Thoracic aorta (tissue), 2 donors: Measurements from ENCODE around the gene XRCC4. TPM values are rescaled to one million over a fixed set of nuclear protein-coding genes. Genes with fewer than 3 reads are reported as not detected.

ENCODE experiments used
- ATAC-seq: fragments of 150-250 bp; one replicate; pipeline ENCODE4 v1.8.0; 2017; ENCODE audit warnings: low read depth; ENCODE audit not compliant: insufficient number of reproducible peaks, low FRiP score
- DNase-seq: peaks from one replicate; pipeline ENCODE4 v3.0.0-alpha.2; 2020; ENCODE audit warnings: low spot score
- H3K27ac ChIP-seq, 2 donors: fragments of 200-600 bp; sonication (generic); 1 replicate in 1 of 2; 2 replicates in 1 of 2; pipeline ENCODE4 v1.5.1; 2016; ENCODE audit warnings: mild to moderate bottlenecking in 2 of 2, moderate library complexity in 2 of 2
- H3K27me3 ChIP-seq: fragments of 200-600 bp; sonication (generic); replicated peaks from 2 replicates; pipeline ENCODE4 v1.6.0; 2016; ENCODE audit warnings: mild to moderate bottlenecking; ENCODE audit not compliant: insufficient read depth
- H3K36me3 ChIP-seq: fragments of 200-600 bp; sonication (generic); one replicate; pipeline ENCODE4 v1.5.1; 2016
- H3K4me1 ChIP-seq, 2 donors: fragments of 200-600 bp; sonication (generic); 1 replicate in 1 of 2; 2 replicates in 1 of 2; pipeline versions ENCODE4 v1.5.1 to v1.6.0; 2016; ENCODE audit warnings: low read depth in 2 of 2, mild to moderate bottlenecking in 1 of 2; ENCODE audit not compliant: control insufficient read depth in 1 of 2
- H3K4me3 ChIP-seq: fragments of 200-600 bp; sonication (generic); 2 replicates; pipeline ENCODE4 v1.5.1; 2016; ENCODE audit warnings: mild to moderate bottlenecking
- H3K9me3 ChIP-seq: fragments of 200-600 bp; sonication (generic); 2 replicates; pipeline ENCODE4 v1.5.1; 2016
- CTCF ChIP-seq: fragments of 200-600 bp; sonication (generic); IDR thresholded peaks from one replicate; pipeline ENCODE4 v1.5.1; 2019; ENCODE audit warnings: antibody characterized with exemption
- total RNA-seq, 2 donors: library from RNA; depleted of rRNA; stranded (reverse); fragments of >200 nt; gene quantifications; one replicate each; pipeline versions ENCODE4 v1.1.0 to v1.2.3, GENCODE V29; 2016

Gene XRCC4
- total RNA-seq, 2 donors from 2014 or later: 7.8 to 11.1 TPM

- Histone ChIP-seq H3K36me3 (no peaks in the 10 kb centered on the region), H3K9me3 (no peaks in the 10 kb centered on the region), H3K4me3 (no peak overlapping the region), H3K27me3 (no peaks in the 10 kb centered on the region), H3K4me1 (peaks cover 0 to 3% of the 10 kb centered on the region in 2 donors), H3K27ac (no peak overlapping the region)
- no peak for DNase-seq
- TF ChIP-seq CTCF: no peak
- ATAC-seq: no peak
Measured at GRCh38 chr5:83265318-83265717, 188.0 kb downstream of the XRCC4 start.

GRCh38 chr5:83270311-83270710 is 193.0 kb downstream of the XRCC4 start:
- Histone ChIP-seq H3K27ac (no peak overlapping the region), H3K4me3 (no peak overlapping the region), H3K36me3 (no peaks in the 10 kb centered on the region), H3K4me1 (peaks cover 0 to 2% of the 10 kb centered on the region in 2 donors), H3K27me3 (no peaks in the 10 kb centered on the region), H3K9me3 (peaks cover 2% of the 10 kb centered on the region)
- no peak for TF ChIP-seq CTCF
- ATAC-seq (no peak), DNase-seq (no peak)

- no peak for DNase-seq
- ATAC-seq: no peak
- Histone ChIP-seq H3K4me1 (peaks cover 0 to 9% of the 10 kb centered on the region in 2 donors), H3K36me3 (no peaks in the 10 kb centered on the region), H3K27ac (no peak overlapping the region), H3K4me3 (no peak overlapping the region), H3K27me3 (no peaks in the 10 kb centered on the region), H3K9me3 (peaks cover 2% of the 10 kb centered on the region)
- TF ChIP-seq CTCF: no peak
Measured at GRCh38 chr5:83277154-83277553, 199.8 kb downstream of the XRCC4 start.

GRCh38 chr5:83277953-83278352 is 200.6 kb downstream of the XRCC4 start:
- Histone ChIP-seq H3K4me3 (no peak overlapping the region), H3K4me1 (peaks cover 0 to 10% of the 10 kb centered on the region in 2 donors), H3K36me3 (no peaks in the 10 kb centered on the region), H3K27me3 (no peaks in the 10 kb centered on the region), H3K27ac (no peak overlapping the region), H3K9me3 (peaks cover 2% of the 10 kb centered on the region)
- TF ChIP-seq CTCF: no peak
- ATAC-seq (no peak), DNase-seq (no peak)

GRCh38 chr5:83281176-83281575 is 203.8 kb downstream of the XRCC4 start:
- Histone ChIP-seq H3K9me3 (no peaks in the 10 kb centered on the region), H3K27ac (no peak overlapping the region), H3K4me3 (no peak overlapping the region), H3K36me3 (no peaks in the 10 kb centered on the region), H3K27me3 (no peaks in the 10 kb centered on the region), H3K4me1 (peaks cover 0 to 10% of the 10 kb centered on the region in 2 donors)
- DNase-seq: no peak
- no peak for TF ChIP-seq CTCF
- no peak for ATAC-seq
